HepG2 (cell line): ENCODE data around the gene PROK2.

Experiments used
- CHD2 ChIP-seq: IDR thresholded peaks from 2 replicates; pipeline ENCODE4 v1.6.1; 2011; ENCODE audit warnings: low read depth, low read length, improper control_type of control experiment
- EP300 ChIP-seq, 3 experiments: sonication (generic) in 1 of 3; formaldehyde crosslinking in 1 of 3; IDR thresholded peaks; 2 replicates each; pipeline versions ENCODE4 v1.5.1 to v1.6.1; 2011 to 2020; ENCODE audit warnings: low read depth in 2 of 3, low read length in 2 of 3, borderline replicate concordance in 1 of 3, improper control_type of control experiment in 1 of 3, mild to moderate bottlenecking in 1 of 3, missing genetic modification reagents in 1 of 3, moderate library complexity in 1 of 3
- MTF2 ChIP-seq: sonication (generic); formaldehyde crosslinking; IDR thresholded peaks from 2 replicates; pipeline ENCODE4 v1.5.0; 2020; ENCODE audit warnings: missing genetic modification reagents, borderline replicate concordance
- NR2F1 ChIP-seq, 2 experiments: fragments of 450-650 bp in 1 of 2; formaldehyde crosslinking in 1 of 2; IDR thresholded peaks; 2 replicates each; pipeline versions ENCODE4 v1.5.0 to v1.6.1; 2016 to 2020; ENCODE audit warnings: mild to moderate bottlenecking in 1 of 2, missing compliant biosample characterization in 1 of 2, missing genetic modification reagents in 1 of 2, moderate library complexity in 1 of 2
- RAD51 ChIP-seq: fragments of 450-650 bp; IDR thresholded peaks from 2 replicates; pipeline ENCODE4 v1.6.1; 2016; ENCODE audit warnings: borderline replicate concordance
- TF ChIP-seq, protein P1 (sequence below): sonication (generic); formaldehyde crosslinking; IDR thresholded peaks from 2 replicates; pipeline ENCODE4 v1.8.1; 2022; ENCODE audit warnings: mild to moderate bottlenecking, missing genetic modification reagents
- TF ChIP-seq, protein P2 (sequence below), 2 experiments: sonication (generic) in 1 of 2; formaldehyde crosslinking in 1 of 2; IDR thresholded peaks; 2 replicates each; pipeline versions ENCODE4 v1.5.1 to v1.6.1; 2011 to 2020; ENCODE audit warnings: borderline replicate concordance in 1 of 2, low read depth in 1 of 2, low read length in 1 of 2, mild to moderate bottlenecking in 1 of 2, missing genetic modification reagents in 1 of 2, moderate library complexity in 1 of 2
- TF ChIP-seq, protein P3 (sequence below): sonication (generic); formaldehyde crosslinking; IDR thresholded peaks from 2 replicates; pipeline ENCODE4 v1.5.1; 2020; ENCODE audit warnings: mild to moderate bottlenecking, missing genetic modification reagents
- TF ChIP-seq, protein P4 (sequence below): sonication (generic); formaldehyde crosslinking; IDR thresholded peaks from 2 replicates; pipeline ENCODE4 v1.4.0; 2020; ENCODE audit warnings: missing genetic modification reagents
- TF ChIP-seq, protein P5 (sequence below): sonication (generic); formaldehyde crosslinking; IDR thresholded peaks from 2 replicates; pipeline ENCODE4 v1.5.0; 2020; ENCODE audit warnings: mild to moderate bottlenecking, missing genetic modification reagents, moderate library complexity

DNA sequence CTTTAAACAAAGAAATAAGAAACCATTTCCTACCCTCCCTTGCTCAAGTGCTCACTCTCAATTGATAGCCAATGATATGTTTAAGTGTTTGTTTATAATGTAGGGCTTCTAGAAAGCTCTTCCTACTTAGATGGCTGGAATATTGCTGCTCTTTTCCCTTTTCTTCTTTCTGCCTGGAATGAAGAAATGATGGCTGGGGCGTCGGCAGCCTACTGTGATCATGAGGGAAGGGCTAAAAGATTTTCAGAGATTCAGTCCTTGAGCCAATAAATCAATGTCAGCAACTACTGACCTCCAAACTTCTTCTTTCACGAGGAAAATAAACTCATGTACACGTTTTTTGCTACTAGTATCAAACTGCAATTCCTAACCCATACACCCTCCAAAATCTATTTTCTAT, 33.3 kb downstream of the PROK2 start:
- TF ChIP-seq CHD2 (no peak), EP300 (IDR thresholded peaks at IDR 0.05; ENCODE audit: low read depth in 2 of 2, low read length in 2 of 2) (no peak), EP300 (CRISPR knock-in tag; IDR thresholded peaks at IDR 0.05; ENCODE audit: borderline replicate concordance) (no peak), RAD51 (no peak), MTF2 (CRISPR knock-in tag) (no peak), NR2F1 (CRISPR knock-in tag; IDR thresholded peaks at IDR 0.05) (no peak)
- TF ChIP-seq, protein P1, sequence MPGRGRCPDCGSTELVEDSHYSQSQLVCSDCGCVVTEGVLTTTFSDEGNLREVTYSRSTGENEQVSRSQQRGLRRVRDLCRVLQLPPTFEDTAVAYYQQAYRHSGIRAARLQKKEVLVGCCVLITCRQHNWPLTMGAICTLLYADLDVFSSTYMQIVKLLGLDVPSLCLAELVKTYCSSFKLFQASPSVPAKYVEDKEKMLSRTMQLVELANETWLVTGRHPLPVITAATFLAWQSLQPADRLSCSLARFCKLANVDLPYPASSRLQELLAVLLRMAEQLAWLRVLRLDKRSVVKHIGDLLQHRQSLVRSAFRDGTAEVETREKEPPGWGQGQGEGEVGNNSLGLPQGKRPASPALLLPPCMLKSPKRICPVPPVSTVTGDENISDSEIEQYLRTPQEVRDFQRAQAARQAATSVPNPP (CRISPR knock-in tag), result no peak
- TF ChIP-seq, protein P2, sequence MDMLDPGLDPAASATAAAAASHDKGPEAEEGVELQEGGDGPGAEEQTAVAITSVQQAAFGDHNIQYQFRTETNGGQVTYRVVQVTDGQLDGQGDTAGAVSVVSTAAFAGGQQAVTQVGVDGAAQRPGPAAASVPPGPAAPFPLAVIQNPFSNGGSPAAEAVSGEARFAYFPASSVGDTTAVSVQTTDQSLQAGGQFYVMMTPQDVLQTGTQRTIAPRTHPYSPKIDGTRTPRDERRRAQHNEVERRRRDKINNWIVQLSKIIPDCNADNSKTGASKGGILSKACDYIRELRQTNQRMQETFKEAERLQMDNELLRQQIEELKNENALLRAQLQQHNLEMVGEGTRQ (IDR thresholded peaks at IDR 0.05; ENCODE audit: low read depth, low read length), result no peak
- TF ChIP-seq, protein P2 (CRISPR knock-in tag; IDR thresholded peaks at IDR 0.05; ENCODE audit: borderline replicate concordance), result no peak
- TF ChIP-seq, protein P3, sequence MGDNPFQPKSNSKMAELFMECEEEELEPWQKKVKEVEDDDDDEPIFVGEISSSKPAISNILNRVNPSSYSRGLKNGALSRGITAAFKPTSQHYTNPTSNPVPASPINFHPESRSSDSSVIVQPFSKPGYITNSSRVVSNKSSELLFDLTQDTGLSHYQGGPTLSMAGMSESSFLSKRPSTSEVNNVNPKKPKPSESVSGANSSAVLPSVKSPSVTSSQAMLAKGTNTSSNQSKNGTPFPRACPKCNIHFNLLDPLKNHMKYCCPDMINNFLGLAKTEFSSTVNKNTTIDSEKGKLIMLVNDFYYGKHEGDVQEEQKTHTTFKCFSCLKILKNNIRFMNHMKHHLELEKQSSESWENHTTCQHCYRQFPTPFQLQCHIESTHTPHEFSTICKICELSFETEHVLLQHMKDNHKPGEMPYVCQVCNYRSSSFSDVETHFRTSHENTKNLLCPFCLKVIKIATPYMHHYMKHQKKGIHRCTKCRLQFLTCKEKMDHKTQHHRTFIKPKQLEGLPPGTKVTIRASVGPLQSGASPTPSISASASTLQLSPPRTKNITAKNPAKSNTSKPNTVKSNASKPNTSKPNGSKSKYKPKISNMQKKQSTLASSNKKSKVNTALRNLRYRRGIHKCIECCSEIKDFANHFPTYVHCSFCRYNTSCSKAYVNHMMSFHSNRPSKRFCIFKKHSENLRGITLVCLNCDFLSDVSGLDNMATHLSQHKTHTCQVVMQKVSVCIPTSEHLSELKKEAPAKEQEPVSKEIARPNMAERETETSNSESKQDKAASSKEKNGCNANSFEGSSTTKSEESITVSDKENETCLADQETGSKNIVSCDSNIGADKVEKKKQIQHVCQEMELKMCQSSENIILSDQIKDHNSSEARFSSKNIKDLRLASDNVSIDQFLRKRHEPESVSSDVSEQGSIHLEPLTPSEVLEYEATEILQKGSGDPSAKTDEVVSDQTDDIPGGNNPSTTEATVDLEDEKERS (CRISPR knock-in tag), result no peak
- TF ChIP-seq, protein P4, sequence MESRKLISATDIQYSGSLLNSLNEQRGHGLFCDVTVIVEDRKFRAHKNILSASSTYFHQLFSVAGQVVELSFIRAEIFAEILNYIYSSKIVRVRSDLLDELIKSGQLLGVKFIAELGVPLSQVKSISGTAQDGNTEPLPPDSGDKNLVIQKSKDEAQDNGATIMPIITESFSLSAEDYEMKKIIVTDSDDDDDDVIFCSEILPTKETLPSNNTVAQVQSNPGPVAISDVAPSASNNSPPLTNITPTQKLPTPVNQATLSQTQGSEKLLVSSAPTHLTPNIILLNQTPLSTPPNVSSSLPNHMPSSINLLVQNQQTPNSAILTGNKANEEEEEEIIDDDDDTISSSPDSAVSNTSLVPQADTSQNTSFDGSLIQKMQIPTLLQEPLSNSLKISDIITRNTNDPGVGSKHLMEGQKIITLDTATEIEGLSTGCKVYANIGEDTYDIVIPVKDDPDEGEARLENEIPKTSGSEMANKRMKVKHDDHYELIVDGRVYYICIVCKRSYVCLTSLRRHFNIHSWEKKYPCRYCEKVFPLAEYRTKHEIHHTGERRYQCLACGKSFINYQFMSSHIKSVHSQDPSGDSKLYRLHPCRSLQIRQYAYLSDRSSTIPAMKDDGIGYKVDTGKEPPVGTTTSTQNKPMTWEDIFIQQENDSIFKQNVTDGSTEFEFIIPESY (CRISPR knock-in tag), result no peak
- TF ChIP-seq, protein P5, sequence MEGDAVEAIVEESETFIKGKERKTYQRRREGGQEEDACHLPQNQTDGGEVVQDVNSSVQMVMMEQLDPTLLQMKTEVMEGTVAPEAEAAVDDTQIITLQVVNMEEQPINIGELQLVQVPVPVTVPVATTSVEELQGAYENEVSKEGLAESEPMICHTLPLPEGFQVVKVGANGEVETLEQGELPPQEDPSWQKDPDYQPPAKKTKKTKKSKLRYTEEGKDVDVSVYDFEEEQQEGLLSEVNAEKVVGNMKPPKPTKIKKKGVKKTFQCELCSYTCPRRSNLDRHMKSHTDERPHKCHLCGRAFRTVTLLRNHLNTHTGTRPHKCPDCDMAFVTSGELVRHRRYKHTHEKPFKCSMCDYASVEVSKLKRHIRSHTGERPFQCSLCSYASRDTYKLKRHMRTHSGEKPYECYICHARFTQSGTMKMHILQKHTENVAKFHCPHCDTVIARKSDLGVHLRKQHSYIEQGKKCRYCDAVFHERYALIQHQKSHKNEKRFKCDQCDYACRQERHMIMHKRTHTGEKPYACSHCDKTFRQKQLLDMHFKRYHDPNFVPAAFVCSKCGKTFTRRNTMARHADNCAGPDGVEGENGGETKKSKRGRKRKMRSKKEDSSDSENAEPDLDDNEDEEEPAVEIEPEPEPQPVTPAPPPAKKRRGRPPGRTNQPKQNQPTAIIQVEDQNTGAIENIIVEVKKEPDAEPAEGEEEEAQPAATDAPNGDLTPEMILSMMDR, result no peak
